SK-N-SH treated with all-trans-retinoic acid at 6 μM for 48 hours (cell line): Measurements from ENCODE around the gene MAP3K15.

Source experiments
- ATAC-seq: fragments of 200-7000 bp; cut with Tn5 transposase; 3 replicates; pipeline ENCODE4 v1.9.1; 2020; ENCODE audit warnings: mild to moderate bottlenecking, moderate library complexity
- ARNTL ChIP-seq: fragments of 450-650 bp; formaldehyde crosslinking; IDR thresholded peaks from 2 replicates; pipeline ENCODE4 v1.5.0; 2020; ENCODE audit warnings: low read depth, mild to moderate bottlenecking, moderate library complexity, borderline replicate concordance
- BACH2 ChIP-seq: fragments of 250-450 bp; sonication (Bioruptor Pico); IDR thresholded peaks from 2 replicates; pipeline ENCODE4 v1.9.0; 2021; ENCODE audit warnings: mild to moderate bottlenecking, borderline replicate concordance
- CSDC2 ChIP-seq: fragments of 250-450 bp; sonication (Bioruptor Pico); IDR thresholded peaks from 2 replicates; pipeline ENCODE4 v1.5.0; 2020; ENCODE audit warnings: mild to moderate bottlenecking, moderate library complexity
- ESRRG ChIP-seq: fragments of 250-450 bp; sonication (Bioruptor Pico); IDR thresholded peaks from 2 replicates; pipeline ENCODE4 v1.6.1; 2021; ENCODE audit warnings: mild to moderate bottlenecking
- GLIS3 ChIP-seq: fragments of 250-450 bp; sonication (Bioruptor Pico); IDR thresholded peaks from 2 replicates; pipeline ENCODE4 v1.5.0; 2020; ENCODE audit warnings: mild to moderate bottlenecking, moderate library complexity
- ISL1 ChIP-seq: fragments of 250-450 bp; sonication (Bioruptor Pico); IDR thresholded peaks from 2 replicates; pipeline ENCODE4 v2.1.2; 2022; ENCODE audit warnings: mild to moderate bottlenecking, moderate library complexity
- OSR1 ChIP-seq: fragments of 250-450 bp; sonication (Bioruptor Pico); IDR thresholded peaks from 2 replicates; pipeline ENCODE4 v1.8.0; 2022; ENCODE audit warnings: moderate library complexity, mild to moderate bottlenecking, inconsistent platforms
- PPARA ChIP-seq: fragments of 250-450 bp; sonication (Bioruptor Pico); IDR thresholded peaks from 2 replicates; pipeline ENCODE4 v1.5.0; 2020; ENCODE audit warnings: mild to moderate bottlenecking, borderline replicate concordance
- RARB ChIP-seq: fragments of 250-450 bp; sonication (Bioruptor Pico); IDR thresholded peaks from 2 replicates; pipeline ENCODE4 v1.8.0; 2021; ENCODE audit warnings: mild to moderate bottlenecking, moderate library complexity
- SNAI2 ChIP-seq: fragments of 250-450 bp; sonication (Bioruptor Pico); IDR thresholded peaks from 2 replicates; pipeline ENCODE4 v1.5.0; 2020; ENCODE audit warnings: mild to moderate bottlenecking, moderate library complexity
- TCF4 ChIP-seq: fragments of 250-450 bp; sonication (Bioruptor Pico); IDR thresholded peaks from 2 replicates; pipeline ENCODE4 v1.8.0; 2021; ENCODE audit warnings: mild to moderate bottlenecking, moderate library complexity, borderline replicate concordance
- TOX ChIP-seq: fragments of 250-450 bp; sonication (Bioruptor Pico); IDR thresholded peaks from 2 replicates; pipeline ENCODE4 v1.8.0; 2021; ENCODE audit warnings: mild to moderate bottlenecking, moderate library complexity, borderline replicate concordance
- ZFP3 ChIP-seq: fragments of 250-450 bp; sonication (Bioruptor Pico); IDR thresholded peaks from 2 replicates; pipeline ENCODE4 v1.5.0; 2020; ENCODE audit warnings: mild to moderate bottlenecking, moderate library complexity
- ZFP30 ChIP-seq: fragments of 450-650 bp; formaldehyde crosslinking; IDR thresholded peaks from 2 replicates; pipeline ENCODE4 v1.5.0; 2022; ENCODE audit warnings: mild to moderate bottlenecking, moderate library complexity
- ZNF565 ChIP-seq: fragments of 450-650 bp; formaldehyde crosslinking; conservative IDR thresholded peaks from 2 replicates; pipeline ENCODE4 v1.5.0; 2020; ENCODE audit warnings: low read depth, mild to moderate bottlenecking, moderate library complexity
- ZNF70 ChIP-seq: fragments of 450-650 bp; formaldehyde crosslinking; IDR thresholded peaks from 2 replicates; pipeline ENCODE4 v1.5.0; 2020; ENCODE audit warnings: mild to moderate bottlenecking, moderate library complexity
- ZNF8 ChIP-seq: fragments of 450-650 bp; formaldehyde crosslinking; IDR thresholded peaks from 2 replicates; pipeline ENCODE4 v1.5.0; 2020; ENCODE audit warnings: mild to moderate bottlenecking, moderate library complexity
- TF ChIP-seq, protein P1 (sequence below): fragments of 250-450 bp; sonication (Bioruptor Pico); IDR thresholded peaks from 2 replicates; pipeline ENCODE4 v1.8.0; 2021; ENCODE audit warnings: low read depth, mild to moderate bottlenecking, moderate library complexity, borderline replicate concordance
- TF ChIP-seq, protein P2 (sequence below): fragments of 250-450 bp; sonication (Bioruptor Pico); IDR thresholded peaks from 2 replicates; pipeline ENCODE4 v1.8.0; 2020; ENCODE audit warnings: mild to moderate bottlenecking, moderate library complexity, borderline replicate concordance
- TF ChIP-seq, protein P3 (sequence below): fragments of 250-450 bp; sonication (Bioruptor Pico); IDR thresholded peaks from 2 replicates; pipeline ENCODE4 v1.5.1; 2021; ENCODE audit warnings: mild to moderate bottlenecking, moderate library complexity
- TF ChIP-seq, protein P4 (sequence below): fragments of 250-450 bp; sonication (Bioruptor Pico); IDR thresholded peaks from 2 replicates; pipeline ENCODE4 v1.5.0; 2020; ENCODE audit warnings: mild to moderate bottlenecking, moderate library complexity

Gene MAP3K15

DNA sequence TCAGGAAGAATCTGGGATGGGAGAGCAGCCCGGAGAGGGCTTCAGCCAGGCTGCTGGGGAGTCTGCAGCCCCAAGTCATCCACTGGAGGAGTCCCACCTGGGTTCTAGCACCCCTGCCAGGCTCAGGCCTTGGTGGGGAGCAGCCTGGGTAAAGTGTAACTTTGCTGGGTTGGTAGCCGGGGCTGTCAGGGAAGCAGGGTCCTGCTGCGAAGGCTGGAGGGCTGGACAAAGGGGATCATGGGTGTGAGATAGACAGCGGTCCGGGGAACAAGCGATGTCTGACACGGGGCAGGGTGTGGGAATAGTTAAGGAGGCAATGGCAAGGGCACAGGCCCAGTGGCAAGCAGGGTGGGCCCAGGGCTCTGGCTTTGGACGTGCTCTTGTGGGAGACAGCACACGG is 134.0 kb downstream of the MAP3K15 start:
- no peak for TF ChIP-seq ARNTL (CRISPR knock-in tag)
- no peak for TF ChIP-seq TOX (CRISPR knock-in tag)
- TF ChIP-seq, protein P1, sequence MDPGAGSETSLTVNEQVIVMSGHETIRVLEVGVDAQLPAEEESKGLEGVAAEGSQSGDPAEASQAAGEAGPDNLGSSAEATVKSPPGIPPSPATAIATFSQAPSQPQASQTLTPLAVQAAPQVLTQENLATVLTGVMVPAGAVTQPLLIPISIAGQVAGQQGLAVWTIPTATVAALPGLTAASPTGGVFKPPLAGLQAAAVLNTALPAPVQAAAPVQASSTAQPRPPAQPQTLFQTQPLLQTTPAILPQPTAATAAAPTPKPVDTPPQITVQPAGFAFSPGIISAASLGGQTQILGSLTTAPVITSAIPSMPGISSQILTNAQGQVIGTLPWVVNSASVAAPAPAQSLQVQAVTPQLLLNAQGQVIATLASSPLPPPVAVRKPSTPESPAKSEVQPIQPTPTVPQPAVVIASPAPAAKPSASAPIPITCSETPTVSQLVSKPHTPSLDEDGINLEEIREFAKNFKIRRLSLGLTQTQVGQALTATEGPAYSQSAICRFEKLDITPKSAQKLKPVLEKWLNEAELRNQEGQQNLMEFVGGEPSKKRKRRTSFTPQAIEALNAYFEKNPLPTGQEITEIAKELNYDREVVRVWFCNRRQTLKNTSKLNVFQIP = no peak
- TF ChIP-seq, protein P2, sequence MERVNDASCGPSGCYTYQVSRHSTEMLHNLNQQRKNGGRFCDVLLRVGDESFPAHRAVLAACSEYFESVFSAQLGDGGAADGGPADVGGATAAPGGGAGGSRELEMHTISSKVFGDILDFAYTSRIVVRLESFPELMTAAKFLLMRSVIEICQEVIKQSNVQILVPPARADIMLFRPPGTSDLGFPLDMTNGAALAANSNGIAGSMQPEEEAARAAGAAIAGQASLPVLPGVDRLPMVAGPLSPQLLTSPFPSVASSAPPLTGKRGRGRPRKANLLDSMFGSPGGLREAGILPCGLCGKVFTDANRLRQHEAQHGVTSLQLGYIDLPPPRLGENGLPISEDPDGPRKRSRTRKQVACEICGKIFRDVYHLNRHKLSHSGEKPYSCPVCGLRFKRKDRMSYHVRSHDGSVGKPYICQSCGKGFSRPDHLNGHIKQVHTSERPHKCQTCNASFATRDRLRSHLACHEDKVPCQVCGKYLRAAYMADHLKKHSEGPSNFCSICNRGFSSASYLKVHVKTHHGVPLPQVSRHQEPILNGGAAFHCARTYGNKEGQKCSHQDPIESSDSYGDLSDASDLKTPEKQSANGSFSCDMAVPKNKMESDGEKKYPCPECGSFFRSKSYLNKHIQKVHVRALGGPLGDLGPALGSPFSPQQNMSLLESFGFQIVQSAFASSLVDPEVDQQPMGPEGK (CRISPR knock-in tag) = no peak
- TF ChIP-seq BACH2 (CRISPR knock-in tag) = no peak
- no peak for TF ChIP-seq GLIS3
- TF ChIP-seq, protein P3, sequence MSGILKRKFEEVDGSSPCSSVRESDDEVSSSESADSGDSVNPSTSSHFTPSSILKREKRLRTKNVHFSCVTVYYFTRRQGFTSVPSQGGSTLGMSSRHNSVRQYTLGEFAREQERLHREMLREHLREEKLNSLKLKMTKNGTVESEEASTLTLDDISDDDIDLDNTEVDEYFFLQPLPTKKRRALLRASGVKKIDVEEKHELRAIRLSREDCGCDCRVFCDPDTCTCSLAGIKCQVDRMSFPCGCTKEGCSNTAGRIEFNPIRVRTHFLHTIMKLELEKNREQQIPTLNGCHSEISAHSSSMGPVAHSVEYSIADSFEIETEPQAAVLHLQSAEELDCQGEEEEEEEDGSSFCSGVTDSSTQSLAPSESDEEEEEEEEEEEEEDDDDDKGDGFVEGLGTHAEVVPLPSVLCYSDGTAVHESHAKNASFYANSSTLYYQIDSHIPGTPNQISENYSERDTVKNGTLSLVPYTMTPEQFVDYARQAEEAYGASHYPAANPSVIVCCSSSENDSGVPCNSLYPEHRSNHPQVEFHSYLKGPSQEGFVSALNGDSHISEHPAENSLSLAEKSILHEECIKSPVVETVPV (CRISPR knock-in tag) = no peak
- TF ChIP-seq RARB (CRISPR knock-in tag) = no peak
- TF ChIP-seq, all 23 proteins: peak for 0
- no peak for ATAC-seq

DNA sequence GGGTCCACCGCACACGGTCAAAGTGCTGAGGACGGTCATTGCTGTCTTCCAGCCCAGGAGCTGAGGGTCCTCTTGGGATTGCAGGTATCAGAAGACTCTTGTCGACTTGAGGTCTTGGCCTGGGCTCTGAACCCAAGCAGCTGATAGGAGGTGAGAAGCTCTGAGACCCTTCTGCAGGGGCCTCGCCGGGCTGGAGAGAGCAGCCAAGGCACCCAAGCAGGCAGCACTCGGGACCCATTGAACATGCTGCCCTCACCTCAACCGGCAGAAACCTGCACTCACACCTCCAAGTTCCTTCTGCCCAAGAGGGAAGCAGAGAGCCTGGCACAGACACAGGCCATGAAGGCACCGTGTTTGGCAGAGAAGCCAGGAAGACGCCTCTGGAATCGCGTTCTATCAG is 137.5 kb downstream of the MAP3K15 start:
- no peak for ATAC-seq

More for the DNA sequence above, 137.5 kb downstream of the MAP3K15 start:
- TF ChIP-seq TOX (CRISPR knock-in tag) (no peak), ESRRG (CRISPR knock-in tag) (no peak), SNAI2 (CRISPR knock-in tag) (no peak), GLIS3 (no peak), ZNF70 (no peak), ZFP3 (CRISPR knock-in tag) (no peak), OSR1 (CRISPR knock-in tag) (no peak), ZFP30 (no peak), ARNTL (CRISPR knock-in tag) (no peak), BACH2 (CRISPR knock-in tag) (no peak), ISL1 (CRISPR knock-in tag) (no peak), TCF4 (no peak), CSDC2 (CRISPR knock-in tag) (no peak), ZNF565 (CRISPR knock-in tag) (no peak), ZNF8 (CRISPR knock-in tag) (no peak), PPARA (no peak)
- TF ChIP-seq, protein P4, sequence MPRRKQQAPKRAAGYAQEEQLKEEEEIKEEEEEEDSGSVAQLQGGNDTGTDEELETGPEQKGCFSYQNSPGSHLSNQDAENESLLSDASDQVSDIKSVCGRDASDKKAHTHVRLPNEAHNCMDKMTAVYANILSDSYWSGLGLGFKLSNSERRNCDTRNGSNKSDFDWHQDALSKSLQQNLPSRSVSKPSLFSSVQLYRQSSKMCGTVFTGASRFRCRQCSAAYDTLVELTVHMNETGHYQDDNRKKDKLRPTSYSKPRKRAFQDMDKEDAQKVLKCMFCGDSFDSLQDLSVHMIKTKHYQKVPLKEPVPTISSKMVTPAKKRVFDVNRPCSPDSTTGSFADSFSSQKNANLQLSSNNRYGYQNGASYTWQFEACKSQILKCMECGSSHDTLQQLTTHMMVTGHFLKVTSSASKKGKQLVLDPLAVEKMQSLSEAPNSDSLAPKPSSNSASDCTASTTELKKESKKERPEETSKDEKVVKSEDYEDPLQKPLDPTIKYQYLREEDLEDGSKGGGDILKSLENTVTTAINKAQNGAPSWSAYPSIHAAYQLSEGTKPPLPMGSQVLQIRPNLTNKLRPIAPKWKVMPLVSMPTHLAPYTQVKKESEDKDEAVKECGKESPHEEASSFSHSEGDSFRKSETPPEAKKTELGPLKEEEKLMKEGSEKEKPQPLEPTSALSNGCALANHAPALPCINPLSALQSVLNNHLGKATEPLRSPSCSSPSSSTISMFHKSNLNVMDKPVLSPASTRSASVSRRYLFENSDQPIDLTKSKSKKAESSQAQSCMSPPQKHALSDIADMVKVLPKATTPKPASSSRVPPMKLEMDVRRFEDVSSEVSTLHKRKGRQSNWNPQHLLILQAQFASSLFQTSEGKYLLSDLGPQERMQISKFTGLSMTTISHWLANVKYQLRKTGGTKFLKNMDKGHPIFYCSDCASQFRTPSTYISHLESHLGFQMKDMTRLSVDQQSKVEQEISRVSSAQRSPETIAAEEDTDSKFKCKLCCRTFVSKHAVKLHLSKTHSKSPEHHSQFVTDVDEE (CRISPR knock-in tag) = no peak
- TF ChIP-seq, protein P1 = no peak
- TF ChIP-seq, protein P2 (CRISPR knock-in tag) = no peak
- TF ChIP-seq, protein P3 (CRISPR knock-in tag) = no peak
